ENCODE measurements around the gene CFAP299. TPM values are rescaled to one million over a fixed set of nuclear protein-coding genes. Genes with fewer than 3 reads are reported as not detected.

The CFAP299 gene
- total and polyA plus RNA-seq, 2 donors (not counting 3 experiments of a cell fraction or from before 2014, with no cell fraction given), result not detected

GRCh38 chr4:80586716-80587115 is 251.2 kb downstream of the CFAP299 start:
- no peaks in the 10 kb centered on the region for H3K4me1 ChIP-seq (ENCODE audit: control insufficient read depth, extremely low read depth, insufficient read depth, low read length)
- no peaks in the 10 kb centered on the region for H3K79me2 ChIP-seq (ENCODE audit: control insufficient read depth, insufficient read depth, low read length)
- H3K9me1 ChIP-seq (replicated peaks; ENCODE audit: control insufficient read depth, extremely low read depth, insufficient read depth, low read length), result no peaks in the 10 kb centered on the region
- no peaks in the 10 kb centered on the region for H4K20me1 ChIP-seq (replicated peaks; ENCODE audit: control insufficient read depth, extremely low read depth, insufficient read depth, low read length)
- CTCF ChIA-PET, result no interaction called here
- no peaks in the 10 kb centered on the region for H3K9me3 ChIP-seq (replicated peaks; ENCODE audit: control insufficient read depth, insufficient read depth, low read length)
- FAIRE-seq (no peak), DNase-seq (ENCODE audit: low read depth, low spot score) (no peak)
- no TSS peak for BruUV-seq (replicated peaks)
- H3K36me3 ChIP-seq (ENCODE audit: control insufficient read depth in 2 of 2, extremely low read depth in 1 of 2, insufficient read depth in 2 of 2, low read length in 2 of 2), result no peaks in the 10 kb centered on the region
- no peak overlapping the region for H3K4me3 ChIP-seq (replicated peaks in 1 of 3; ENCODE audit: insufficient read depth in 1 of 3, low read depth in 1 of 3, low read length in 3 of 3)
- POLR2A ChIA-PET, result no interaction called here
- H2AFZ ChIP-seq (ENCODE audit: low read depth, low read length), result no peak overlapping the region
- no peak overlapping the region for H3K27ac ChIP-seq (ENCODE audit: insufficient read depth, low read depth, low read length)
- H3K4me2 ChIP-seq (ENCODE audit: insufficient read depth, low read length), result no peak overlapping the region
- no peak for TF ChIP-seq MAX (IDR thresholded peaks at IDR 0.05; ENCODE audit: insufficient read depth, insufficient read length)
- no peak for TF ChIP-seq POLR2A (IDR thresholded peaks at IDR 0.05; ENCODE audit: low read depth, low read length)
- TF ChIP-seq MYC (IDR thresholded peaks at IDR 0.05; ENCODE audit: low read depth, low read length), result no peak
- no peak for TF ChIP-seq FOS (IDR thresholded peaks at IDR 0.05; ENCODE audit: borderline replicate concordance, insufficient read depth, low read length)
- no peak for TF ChIP-seq JUN (IDR thresholded peaks at IDR 0.05; ENCODE audit: borderline replicate concordance, insufficient read depth, insufficient read length, low read depth)
- TF ChIP-seq EZH2 (IDR thresholded peaks at IDR 0.05; ENCODE audit: borderline replicate concordance, low read depth, low read length, severe bottlenecking), result no peak
- TF ChIP-seq CTCF (IDR thresholded peaks at IDR 0.05; ENCODE audit: extremely low read depth in 1 of 2, insufficient read depth in 1 of 2, low read depth in 1 of 2, low read length in 2 of 2), result no peak
- TF ChIP-seq GATA2 (IDR thresholded peaks at IDR 0.05; ENCODE audit: insufficient read depth, insufficient read length, low read depth, low read length), result no peak
- TF ChIP-seq POLR2AphosphoS5 (IDR thresholded peaks at IDR 0.05; ENCODE audit: insufficient read depth, low read depth, low read length), result no peak
- no peaks in the 10 kb centered on the region for H3K27me3 ChIP-seq (ENCODE audit: control insufficient read depth in 2 of 2, insufficient read depth in 2 of 2, low read length in 2 of 2)
- dilution Hi-C loops (cut with MboI; ENCODE audit: extremely low pct_ligation_motif_present, low sequenced_read_pairs), result no loop called here
- H3K9ac ChIP-seq (replicated peaks; ENCODE audit: extremely low read depth, insufficient read depth, low read length), result no peak overlapping the region
- intact Hi-C loops (cut with micrococcal nuclease), result no loop called here

Data from endothelial cell of umbilical vein (primary cell).